ENCODE data around the gene GBX2. TPM values are rescaled to one million over a fixed set of nuclear protein-coding genes. Genes with fewer than 3 reads are reported as not detected.

The GBX2 gene
- total RNA-seq, 6 experiments from 2014 or later, result not detected

DNA sequence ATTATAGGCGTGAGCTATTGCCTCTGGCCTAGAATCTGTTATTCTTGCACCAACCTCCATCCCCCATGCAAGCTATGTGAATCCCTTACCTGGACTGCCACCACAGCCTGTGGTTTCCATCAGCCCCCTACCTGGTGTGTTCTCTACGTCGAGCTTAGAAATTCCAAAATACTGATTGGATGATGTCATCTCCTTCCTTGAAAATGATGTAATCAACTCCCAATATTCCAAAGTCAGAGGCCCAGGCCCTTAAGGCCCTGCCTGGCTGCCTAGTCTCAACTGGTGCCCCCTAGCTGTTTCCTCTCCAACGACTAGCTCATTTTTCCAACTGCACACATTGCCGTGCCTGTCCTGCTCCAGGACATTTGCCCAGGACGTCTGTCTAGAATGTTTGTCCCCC is 41.3 kb upstream of the GBX2 start:
- Histone ChIP-seq H3K9me3 (peaks cover 0 to 3% (median 0%) of the 10 kb centered on the region in 4 donors), H3K36me3 (no peaks in the 10 kb centered on the region), H3K4me3 (no peak overlapping the region), H3K27ac (no peak overlapping the region), H3K4me1 (no peaks in the 10 kb centered on the region), H3K27me3 (no peaks in the 10 kb centered on the region)
- DNase-seq (no peak), ATAC-seq (no peak)
- 64% methylated on average over 4 of the region's 6 CpGs for WGBS (ENCODE audit: insufficient coverage, low coverage, low lambda C conversion rate, missing lambda C conversion rate)
- TF ChIP-seq POLR2A (IDR thresholded peaks at IDR 0.05), result no peak
- TF ChIP-seq, protein P1, sequence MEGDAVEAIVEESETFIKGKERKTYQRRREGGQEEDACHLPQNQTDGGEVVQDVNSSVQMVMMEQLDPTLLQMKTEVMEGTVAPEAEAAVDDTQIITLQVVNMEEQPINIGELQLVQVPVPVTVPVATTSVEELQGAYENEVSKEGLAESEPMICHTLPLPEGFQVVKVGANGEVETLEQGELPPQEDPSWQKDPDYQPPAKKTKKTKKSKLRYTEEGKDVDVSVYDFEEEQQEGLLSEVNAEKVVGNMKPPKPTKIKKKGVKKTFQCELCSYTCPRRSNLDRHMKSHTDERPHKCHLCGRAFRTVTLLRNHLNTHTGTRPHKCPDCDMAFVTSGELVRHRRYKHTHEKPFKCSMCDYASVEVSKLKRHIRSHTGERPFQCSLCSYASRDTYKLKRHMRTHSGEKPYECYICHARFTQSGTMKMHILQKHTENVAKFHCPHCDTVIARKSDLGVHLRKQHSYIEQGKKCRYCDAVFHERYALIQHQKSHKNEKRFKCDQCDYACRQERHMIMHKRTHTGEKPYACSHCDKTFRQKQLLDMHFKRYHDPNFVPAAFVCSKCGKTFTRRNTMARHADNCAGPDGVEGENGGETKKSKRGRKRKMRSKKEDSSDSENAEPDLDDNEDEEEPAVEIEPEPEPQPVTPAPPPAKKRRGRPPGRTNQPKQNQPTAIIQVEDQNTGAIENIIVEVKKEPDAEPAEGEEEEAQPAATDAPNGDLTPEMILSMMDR (IDR thresholded peaks at IDR 0.05), result no peak
- intact Hi-C loops (cut with DNase I), result no loop called here

DNA sequence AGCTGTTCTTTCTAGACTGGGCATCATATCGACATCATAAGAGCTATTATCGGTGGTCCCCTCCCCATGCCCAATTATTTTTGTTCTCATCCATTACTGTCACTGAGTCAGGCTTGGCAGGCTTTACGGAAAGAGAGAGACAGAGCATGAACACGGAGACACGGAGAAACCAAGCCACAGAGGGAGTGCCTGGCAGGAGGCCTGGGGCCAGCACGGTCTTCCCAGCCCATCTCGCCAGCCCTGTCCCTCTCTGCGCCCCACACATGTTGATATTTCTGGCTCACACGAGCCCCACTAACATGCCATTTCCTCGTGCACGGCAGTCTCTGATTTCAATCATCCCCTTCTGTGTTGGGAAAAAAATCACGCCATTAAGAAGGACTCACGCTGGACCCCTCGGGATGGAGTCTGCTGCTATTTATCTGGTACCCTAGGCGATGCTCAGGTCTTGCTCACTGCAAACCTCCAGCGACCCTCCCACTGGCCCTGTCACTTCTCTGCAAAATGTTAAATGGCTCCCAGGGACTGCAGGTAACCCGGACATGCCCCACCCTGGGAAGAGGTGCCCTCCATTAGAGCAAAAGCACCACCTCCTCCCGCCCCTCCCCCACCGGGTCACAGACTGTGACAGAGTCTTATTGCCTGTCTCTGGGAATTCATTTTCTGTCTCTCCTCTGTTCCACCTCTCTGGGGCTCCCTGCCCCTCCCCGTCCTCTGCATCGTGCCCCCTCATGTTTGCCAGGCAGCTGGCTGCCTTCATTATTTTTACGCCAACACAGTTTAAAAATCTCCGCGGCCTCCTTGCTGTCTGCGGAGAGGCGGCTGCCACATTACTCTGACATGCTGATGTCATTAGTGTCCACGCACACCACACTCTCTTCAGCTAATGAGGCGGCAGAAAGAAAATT is 40.1 kb upstream of the GBX2 start:
- TF ChIP-seq, protein P1 (IDR thresholded peaks at IDR 0.05), result no peak
- no peak for TF ChIP-seq POLR2A (IDR thresholded peaks at IDR 0.05)
- Histone ChIP-seq H3K4me3 (no peak overlapping the region), H3K27ac (no peak overlapping the region), H3K36me3 (no peaks in the 10 kb centered on the region), H3K27me3 (no peaks in the 10 kb centered on the region), H3K4me1 (no peaks in the 10 kb centered on the region), H3K9me3 (peaks cover 0 to 3% (median 0%) of the 10 kb centered on the region in 4 donors)
- no peak for ATAC-seq
- intact Hi-C loops (cut with DNase I), result no loop called here
- no peak for DNase-seq
- 71% methylated on average over 21 of the region's 28 CpGs for WGBS (ENCODE audit: insufficient coverage, low coverage, low lambda C conversion rate, missing lambda C conversion rate)

DNA sequence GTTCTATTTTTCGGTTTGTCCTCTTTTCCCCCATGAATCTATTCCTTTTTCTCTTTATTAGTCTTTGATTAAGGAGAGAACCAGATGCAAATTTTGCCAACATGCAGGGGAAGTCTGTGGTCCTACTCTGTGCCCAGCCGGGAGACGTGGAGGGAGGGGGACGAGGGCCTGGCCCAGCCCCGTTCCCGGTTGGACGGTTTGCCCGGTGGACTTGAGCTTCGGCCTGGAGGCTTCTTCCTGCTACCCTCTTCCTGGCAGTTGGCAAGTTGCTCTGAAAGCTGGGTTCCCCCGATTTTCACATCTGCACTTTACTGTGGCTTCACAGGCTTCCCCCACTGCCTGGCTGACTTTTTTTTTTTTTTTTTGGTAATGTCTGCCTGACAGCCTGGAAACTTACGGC is 39.3 kb upstream of the GBX2 start:
- no peak overlapping the region for H3K27ac ChIP-seq
- TF ChIP-seq, protein P1 (IDR thresholded peaks at IDR 0.05), result no peak
- no peak for TF ChIP-seq POLR2A (IDR thresholded peaks at IDR 0.05)
- 65% methylated on average over 11 of the region's 11 CpGs for WGBS (ENCODE audit: insufficient coverage, low coverage, low lambda C conversion rate, missing lambda C conversion rate)
- no peaks in the 10 kb centered on the region for H3K36me3 ChIP-seq
- H3K27me3 ChIP-seq, result no peaks in the 10 kb centered on the region
- DNase-seq, result no peak
- no peaks in the 10 kb centered on the region for H3K4me1 ChIP-seq
- peaks cover 0 to 3% (median 0%) of the 10 kb centered on the region in 4 donors for H3K9me3 ChIP-seq
- no peak for ATAC-seq
- H3K4me3 ChIP-seq, result no peak overlapping the region
- intact Hi-C loops (cut with DNase I), result no loop called here

DNA sequence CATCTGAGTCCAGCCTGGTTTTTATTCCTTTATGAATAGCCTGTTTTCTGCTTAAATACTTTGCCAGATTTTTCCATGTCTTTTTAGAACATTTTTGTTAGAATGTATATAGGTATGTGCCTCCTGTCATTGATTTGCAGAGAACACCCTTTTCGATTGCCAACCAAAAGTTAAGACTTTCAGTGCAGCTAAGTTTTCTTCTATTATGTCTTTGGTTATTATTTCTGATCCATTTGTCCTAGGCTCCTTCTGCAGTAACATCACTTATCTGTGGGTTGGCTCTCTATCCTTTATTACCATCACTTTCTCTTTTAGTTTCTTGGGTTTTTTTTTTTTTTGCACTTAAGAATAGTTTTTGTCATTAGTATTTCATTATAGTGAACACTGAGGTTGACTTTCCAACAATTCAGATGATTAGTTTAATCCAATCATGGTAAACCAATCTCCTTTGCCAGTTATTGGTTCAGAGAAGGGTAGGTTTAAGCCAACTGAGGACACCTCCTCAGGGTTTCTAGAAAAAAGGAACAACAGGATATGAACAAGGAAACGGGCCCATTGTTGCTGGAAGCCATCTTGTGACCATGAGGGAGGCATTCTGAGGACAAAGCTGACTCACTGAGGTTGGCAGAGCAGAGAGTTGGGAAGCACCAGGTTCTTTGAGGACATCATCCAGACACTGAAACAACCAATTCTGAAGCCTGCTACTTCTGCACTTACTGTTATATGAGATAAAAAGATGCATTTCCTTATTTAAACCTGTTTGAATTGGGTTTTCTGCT is 37.9 kb upstream of the GBX2 start:
- TF ChIP-seq POLR2A (IDR thresholded peaks at IDR 0.05), result no peak
- TF ChIP-seq, protein P1 (IDR thresholded peaks at IDR 0.05), result no peak
- Histone ChIP-seq H3K27me3 (no peaks in the 10 kb centered on the region), H3K4me3 (no peak overlapping the region), H3K27ac (no peak overlapping the region), H3K36me3 (no peaks in the 10 kb centered on the region), H3K9me3 (peaks cover 0 to 3% (median 0%) of the 10 kb centered on the region in 4 donors), H3K4me1 (no peaks in the 10 kb centered on the region)
- ATAC-seq (no peak), DNase-seq (no peak)
- 47% methylated on average over 2 of the region's 2 CpGs for WGBS (ENCODE audit: insufficient coverage, low coverage, low lambda C conversion rate, missing lambda C conversion rate)
- intact Hi-C loops (cut with DNase I), result no loop called here
